HG03280 (cell line): ENCODE measurements around the gene MOB3C.

Experiments used
- ATAC-seq: cut with Tn5 transposase; IDR thresholded peaks from one replicate; pipeline ENCODE4 v1.9.1; 2021; ENCODE audit warnings: mild to moderate bottlenecking, moderate library complexity; ENCODE audit not compliant: unreplicated experiment

MOB3C gene

GRCh38 chr1:46580140-46580903 is 36.3 kb downstream of the MOB3C start:
- no peak for ATAC-seq

GRCh38 chr1:46577671-46578070 is 38.9 kb downstream of the MOB3C start:
- ATAC-seq = no peak

- ATAC-seq = no peak
Measured at GRCh38 chr1:46576596-46576995, 40.0 kb downstream of the MOB3C start.

- ATAC-seq = no peak
Measured at GRCh38 chr1:46575778-46576177, 40.8 kb downstream of the MOB3C start.

GRCh38 chr1:46575300-46575699 is 41.3 kb downstream of the MOB3C start:
- no peak for ATAC-seq

- no peak for ATAC-seq
Measured at GRCh38 chr1:46571691-46572225, 44.9 kb downstream of the MOB3C start.

GRCh38 chr1:46569884-46570725 is 46.5 kb downstream of the MOB3C start:
- no peak for ATAC-seq

GRCh38 chr1:46569116-46569515 is 47.5 kb downstream of the MOB3C start:
- no peak for ATAC-seq

- ATAC-seq = no peak
Measured at GRCh38 chr1:46568461-46568891, 48.1 kb downstream of the MOB3C start.

- no peak for ATAC-seq
Measured at GRCh38 chr1:46563341-46563740, 53.3 kb downstream of the MOB3C start.

GRCh38 chr1:46562498-46562897 is 54.1 kb downstream of the MOB3C start:
- ATAC-seq = no peak

GRCh38 chr1:46558966-46559365 is 57.6 kb downstream of the MOB3C start:
- no peak for ATAC-seq

GRCh38 chr1:46558141-46558963 is 58.3 kb downstream of the MOB3C start:
- no peak for ATAC-seq
